ENCODE measurements around the gene IL4I1.
"Not testable (repeated sequence)": the region's sequence is repeated elsewhere in the genome, so short reads cannot be mapped to it uniquely, and the experiment has no call there.

The IL4I1 gene

DNA sequence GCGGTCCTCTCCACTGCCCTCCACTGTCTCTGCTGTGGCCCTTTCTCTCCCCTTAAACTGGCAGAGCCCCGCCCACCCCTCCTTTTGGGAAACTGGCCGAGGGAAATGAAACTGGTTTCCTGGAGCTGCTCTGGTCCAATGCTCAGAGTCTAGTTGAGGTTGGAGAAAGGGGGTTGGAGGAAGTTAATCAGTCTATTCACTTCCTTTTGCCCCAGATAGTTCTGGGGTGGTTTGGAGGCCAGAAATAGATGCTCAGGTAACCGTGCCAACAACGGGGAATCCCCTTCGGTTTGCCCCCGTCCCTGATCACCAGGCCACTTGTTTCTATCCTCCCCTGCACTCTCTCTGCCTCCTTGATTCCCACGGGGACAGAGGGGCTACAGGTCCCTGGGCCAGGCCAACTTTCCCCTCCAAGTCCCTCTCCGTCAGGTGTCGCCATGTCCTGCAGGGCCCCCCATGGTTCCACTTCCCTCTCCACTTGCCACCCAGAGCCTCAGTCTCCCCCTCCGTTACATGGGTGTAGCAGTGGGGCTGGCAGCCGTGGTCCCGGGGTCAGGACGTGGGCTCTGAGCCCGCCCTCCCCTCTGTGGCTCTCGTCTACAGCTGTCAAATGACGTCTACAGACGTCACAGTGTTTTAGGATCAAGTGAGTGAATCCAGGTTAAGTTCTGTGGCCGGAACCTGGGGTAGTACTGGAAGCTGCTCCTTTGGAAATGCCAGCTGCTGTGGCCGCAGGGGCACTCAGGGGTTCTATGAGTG lies at the start of gene IL4I1:
TSS of gene IL4I1 (minus strand) at position 25 of the 759 bp plus-strand sequence. CDS start 727 bp downstream, outside the sequence.
- no peak for TF ChIP-seq CTCF (IDR thresholded peaks at IDR 0.05; ENCODE audit: low read depth, low read length)
- no peak for DNase-seq (ENCODE audit: extremely low read depth, low read depth)

GRCh38 chr19:49946415-49946814 lies 49.7 kb upstream of the IL4I1 start:
- TF ChIP-seq CTCF (IDR thresholded peaks at IDR 0.05; ENCODE audit: low read depth, low read length) = no peak
- no peak for DNase-seq (ENCODE audit: extremely low read depth, low read depth)

DNA sequence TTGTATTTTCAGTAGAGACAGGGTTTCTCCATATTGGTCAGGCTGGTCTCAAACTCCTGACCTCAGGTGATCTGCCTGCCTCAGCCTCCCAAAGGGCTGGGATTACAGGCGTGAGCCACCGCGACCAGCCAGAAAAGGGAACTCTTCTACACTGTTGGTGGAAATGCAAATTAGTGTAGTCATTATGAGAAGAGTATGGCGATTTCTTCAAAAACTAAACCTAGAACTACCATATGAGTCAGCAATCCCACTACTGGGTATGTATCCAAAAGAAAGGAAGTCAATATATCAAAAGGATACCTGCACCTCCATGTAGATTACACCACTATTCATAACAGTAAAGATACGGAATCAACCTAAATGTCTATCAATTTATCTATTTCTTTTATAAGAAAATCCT lies 47.9 kb upstream of the IL4I1 start:
- not testable (repeated sequence) for DNase-seq (ENCODE audit: extremely low read depth, low read depth)

- no peak for TF ChIP-seq CTCF (IDR thresholded peaks at IDR 0.05; ENCODE audit: low read depth, low read length)
- no peak for DNase-seq (ENCODE audit: extremely low read depth, low read depth)
Observed at GRCh38 chr19:49940482-49940791, 43.8 kb upstream of the IL4I1 start.

DNA sequence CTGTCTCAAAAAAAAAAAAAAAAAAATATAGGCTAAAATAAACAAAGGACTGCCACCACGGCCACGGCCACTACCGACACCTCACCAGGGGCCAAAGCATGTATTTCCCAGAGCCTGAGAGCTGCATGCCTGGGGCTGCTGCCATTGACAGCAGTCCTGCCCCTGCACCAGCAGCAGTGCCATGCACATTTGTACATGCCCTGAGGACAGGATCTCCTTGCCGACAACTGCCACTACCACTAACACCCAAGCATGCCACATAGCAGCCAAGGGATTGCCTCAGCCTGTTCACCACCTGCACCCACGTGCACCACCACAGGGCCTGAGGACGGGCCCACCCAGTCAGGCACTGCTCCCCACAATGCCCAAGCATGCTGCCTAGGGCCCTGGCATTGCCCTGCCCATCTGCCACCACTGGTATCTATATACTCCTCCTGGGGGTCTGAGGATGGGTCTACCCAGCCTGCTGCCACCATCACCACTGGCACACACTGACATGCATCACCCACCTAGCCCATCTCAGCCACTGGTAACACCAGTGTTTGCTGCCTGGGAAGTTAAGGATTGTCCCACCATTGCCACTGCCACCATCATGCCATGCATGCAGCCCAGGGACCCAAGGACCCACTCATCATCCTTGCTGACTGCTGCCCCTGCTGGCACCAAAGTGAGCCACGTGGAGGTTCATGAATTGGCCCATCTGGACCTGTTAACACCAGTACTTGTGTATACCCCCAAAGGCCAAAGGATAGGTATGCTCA lies 43.2 kb upstream of the IL4I1 start:
- TF ChIP-seq CTCF (IDR thresholded peaks at IDR 0.05; ENCODE audit: low read depth, low read length) = no peak; the same call in 1 of the 2 replicates
- DNase-seq (ENCODE audit: extremely low read depth, low read depth) = no peak

DNA sequence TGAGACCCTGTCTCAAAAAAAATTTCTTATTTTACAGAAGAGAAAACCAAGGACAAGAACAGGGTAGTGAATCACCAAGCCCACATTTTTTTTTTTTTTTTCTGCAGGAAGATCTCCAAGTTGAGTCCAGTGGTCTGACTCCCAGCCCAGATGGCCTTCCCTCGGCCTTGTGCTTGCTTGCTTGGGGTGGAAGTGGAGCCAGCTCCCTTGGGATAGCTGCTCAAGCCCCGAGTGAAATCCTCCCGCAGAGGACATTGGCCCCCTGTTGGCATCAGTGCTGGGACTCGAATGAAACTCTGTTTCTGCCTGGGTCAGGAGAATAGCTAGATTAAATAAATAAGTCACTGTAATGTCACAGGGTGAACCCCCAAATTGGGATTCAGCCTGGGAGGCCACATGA lies 42.0 kb upstream of the IL4I1 start:
- TF ChIP-seq CTCF (IDR thresholded peaks at IDR 0.05; ENCODE audit: low read depth, low read length) = no peak
- no peak for DNase-seq (ENCODE audit: extremely low read depth, low read depth)

GRCh38 chr19:49937750-49938381 lies 41.2 kb upstream of the IL4I1 start:
- TF ChIP-seq CTCF (IDR thresholded peaks at IDR 0.05; ENCODE audit: low read depth, low read length) = peak; percentile 98
- DNase-seq (ENCODE audit: extremely low read depth, low read depth) = peak; percentile 23
